Naive thymus-derived CD4-positive, alpha-beta T cell (primary cell): Measurements from ENCODE around the gene ZYG11A. TPM values are rescaled to one million over a fixed set of nuclear protein-coding genes. Genes with fewer than 3 reads are reported as not detected.

Experiments
- ATAC-seq: fragments of 150-1000 bp; cut with Tn5 transposase; 2 replicates; pipeline ENCODE4 v1.10.0; 2021; ENCODE audit warnings: mild to moderate bottlenecking, moderate library complexity
- CTCF ChIA-PET: fragments of 350-600 bp; sonication (Branson Sonifier 250); formaldehyde crosslinking; loops from one replicate; lab custom pipeline; 2021; ENCODE audit warnings: antibody characterized with exemption; lab: Charles Lee
- POLR2A ChIA-PET: fragments of 350-600 bp; sonication (Branson Sonifier 250); formaldehyde crosslinking; loops from one replicate; lab custom pipeline; 2021; ENCODE audit warnings: antibody characterized with exemption, inconsistent platforms; lab: Charles Lee
- DNase-seq, 9 donors: peaks; one replicate each; pipeline versions ENCODE4 v3.0.0 to v3.0.0-alpha.2; 2020 to 2022; ENCODE audit warnings: mixed read lengths in 1 of 9
- H3K27ac ChIP-seq: one replicate; pipeline ENCODE4 v1.7.0; 2013; ENCODE audit warnings: mild to moderate bottlenecking, low read depth, low read length, moderate library complexity
- H3K27me3 ChIP-seq, 2 donors: one replicate each; pipeline ENCODE4 v1.7.0; 2013; ENCODE audit warnings: low read length in 2 of 2, mild to moderate bottlenecking in 2 of 2, moderate library complexity in 2 of 2; ENCODE audit not compliant: control insufficient read depth in 2 of 2, insufficient read depth in 2 of 2
- H3K36me3 ChIP-seq, 3 experiments: 1 replicate in 2 of 3; 2 replicates in 1 of 3; pipeline ENCODE4 v1.7.0; 2013; ENCODE audit warnings: low read length in 3 of 3, mild to moderate bottlenecking in 3 of 3, moderate library complexity in 1 of 3; ENCODE audit not compliant: insufficient read depth in 3 of 3, control insufficient read depth in 2 of 3
- H3K4me1 ChIP-seq, 2 donors: one replicate each; pipeline ENCODE4 v1.7.0; 2013; ENCODE audit warnings: low read length in 2 of 2, mild to moderate bottlenecking in 2 of 2, moderate library complexity in 1 of 2; ENCODE audit not compliant: control insufficient read depth in 2 of 2, insufficient read depth in 2 of 2
- H3K4me3 ChIP-seq: 2 replicates; pipeline ENCODE4 v1.7.0; 2013; ENCODE audit warnings: mild to moderate bottlenecking, low read length
- H3K9me3 ChIP-seq, 3 experiments: 1 replicate in 2 of 3; 2 replicates in 1 of 3; pipeline ENCODE4 v1.7.0; 2013; ENCODE audit warnings: low read length in 3 of 3; ENCODE audit not compliant: control insufficient read depth in 2 of 3
- H3K27ac Mint-ChIP-seq, 9 donors: one replicate each; pipeline ENCODE4 v1.8.0; 2020 to 2022; ENCODE audit warnings: mixed read lengths in 9 of 9, mild to moderate bottlenecking in 8 of 9, moderate library complexity in 5 of 9, inconsistent platforms in 2 of 9
- H3K27me3 Mint-ChIP-seq, 5 donors: one replicate each; pipeline ENCODE4 v1.8.0; 2021 to 2022; ENCODE audit warnings: mixed read lengths in 5 of 5, mild to moderate bottlenecking in 1 of 5
- H3K36me3 Mint-ChIP-seq, 5 donors: one replicate each; pipeline ENCODE4 v1.8.0; 2020 to 2022; ENCODE audit warnings: mixed read lengths in 5 of 5, mild to moderate bottlenecking in 3 of 5, inconsistent platforms in 1 of 5
- H3K4me1 Mint-ChIP-seq, 7 donors: one replicate each; pipeline ENCODE4 v1.8.0; 2020 to 2022; ENCODE audit warnings: mixed read lengths in 7 of 7, mild to moderate bottlenecking in 3 of 7, inconsistent platforms in 1 of 7
- H3K4me3 Mint-ChIP-seq, 10 donors: one replicate each; pipeline ENCODE4 v1.8.0; 2020 to 2022; ENCODE audit warnings: mild to moderate bottlenecking in 10 of 10, mixed read lengths in 10 of 10, moderate library complexity in 6 of 10, inconsistent platforms in 2 of 10
- H3K9me3 Mint-ChIP-seq, 11 donors: one replicate each; pipeline ENCODE4 v1.8.0; 2020 to 2022; ENCODE audit warnings: mixed read lengths in 11 of 11, mild to moderate bottlenecking in 4 of 11, inconsistent platforms in 1 of 11, moderate library complexity in 1 of 11
- intact Hi-C, 2 donors: fragments of 100-400 bp; cut with micrococcal nuclease; formaldehyde crosslinking; loops; one replicate each; pipeline ENCODE4 v1.15.1; 2023
- microRNA-seq: library from miRNA; unstranded; fragments of <30 nt; microRNA quantifications from one replicate; pipeline ENCODE4 v1.2.0, GENCODE V29; 2022; ENCODE audit warnings: borderline microRNAs expressed
- polyA plus RNA-seq, 2 donors: library from polyadenylated mRNA; unstranded; fragments of 300-500 nt; fragmentation: Illumina TruSeq; gene quantifications; one replicate each; pipeline ENCODE4 v1.2.3, GENCODE V29; 2021
- total RNA-seq, 6 experiments: library from RNA in 5 of 6; stranded (reverse) in 5 of 6; gene quantifications; 1 replicate in 5 of 6; 2 replicates in 1 of 6; pipeline ENCODE4 v1.2.3 and lab custom pipeline; 2021 to 2026

The ZYG11A gene
- total and polyA plus RNA-seq, 7 experiments from 2014 or later, result 0.07 to 0.27 (median 0.12) TPM; not detected in 4

GRCh38 chr1:52937433-52938182 is 95.0 kb downstream of the ZYG11A start:
- POLR2A ChIA-PET, result no interaction called here
- Histone ChIP-seq H3K9me3 (no peaks in the 10 kb centered on the region), H3K4me3 (no peak overlapping the region), H3K4me1 (no peaks in the 10 kb centered on the region), H3K36me3 (no peaks in the 10 kb centered on the region), H3K27ac (no peak overlapping the region), H3K27me3 (no peaks in the 10 kb centered on the region)
- DNase-seq, result no peak
- peaks cover 0 to 15% (median 6%) of the 10 kb centered on the region in 7 donors for H3K4me1 Mint-ChIP-seq
- H3K27me3 Mint-ChIP-seq, result no peaks in the 10 kb centered on the region
- peaks cover 0 to 15% (median 8%) of the 10 kb centered on the region in 5 donors for H3K36me3 Mint-ChIP-seq
- CTCF ChIA-PET, result no interaction called here
- intact Hi-C loops, result no loop called here
- no peaks in the 10 kb centered on the region for H3K9me3 Mint-ChIP-seq
- ATAC-seq, result no peak
- H3K27ac Mint-ChIP-seq, result no peak overlapping the region
- no peak overlapping the region for H3K4me3 Mint-ChIP-seq

DNA sequence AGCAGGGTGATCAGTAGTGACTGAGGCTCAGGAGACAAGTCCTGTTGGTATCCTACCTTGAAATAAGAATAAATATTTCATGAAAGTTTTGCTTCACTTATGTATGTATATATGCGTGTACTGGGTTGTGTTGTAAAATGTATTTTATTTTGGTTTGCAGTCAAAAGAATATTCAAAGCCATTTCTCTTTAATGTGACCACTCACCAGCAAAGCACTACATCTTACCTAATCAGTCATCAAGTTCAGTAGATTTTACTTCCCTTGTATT is 95.6 kb downstream of the ZYG11A start:
- intact Hi-C loops, result no loop called here
- DNase-seq (no peak), ATAC-seq (no peak)
- H3K4me1 ChIP-seq, result no peaks in the 10 kb centered on the region
- Mint-ChIP-seq H3K9me3 (no peaks in the 10 kb centered on the region), H3K36me3 (peaks cover 0 to 15% (median 8%) of the 10 kb centered on the region in 5 donors), H3K4me3 (no peak overlapping the region), H3K27me3 (no peaks in the 10 kb centered on the region), H3K4me1 (peaks cover 0 to 15% (median 6%) of the 10 kb centered on the region in 7 donors), H3K27ac (no peak overlapping the region)
- no peaks in the 10 kb centered on the region for H3K36me3 ChIP-seq
- H3K27ac ChIP-seq, result no peak overlapping the region
- no peaks in the 10 kb centered on the region for H3K27me3 ChIP-seq
- H3K9me3 ChIP-seq, result no peaks in the 10 kb centered on the region
- CTCF ChIA-PET, result no interaction called here
- POLR2A ChIA-PET, result no interaction called here
- no peak overlapping the region for H3K4me3 ChIP-seq

DNA sequence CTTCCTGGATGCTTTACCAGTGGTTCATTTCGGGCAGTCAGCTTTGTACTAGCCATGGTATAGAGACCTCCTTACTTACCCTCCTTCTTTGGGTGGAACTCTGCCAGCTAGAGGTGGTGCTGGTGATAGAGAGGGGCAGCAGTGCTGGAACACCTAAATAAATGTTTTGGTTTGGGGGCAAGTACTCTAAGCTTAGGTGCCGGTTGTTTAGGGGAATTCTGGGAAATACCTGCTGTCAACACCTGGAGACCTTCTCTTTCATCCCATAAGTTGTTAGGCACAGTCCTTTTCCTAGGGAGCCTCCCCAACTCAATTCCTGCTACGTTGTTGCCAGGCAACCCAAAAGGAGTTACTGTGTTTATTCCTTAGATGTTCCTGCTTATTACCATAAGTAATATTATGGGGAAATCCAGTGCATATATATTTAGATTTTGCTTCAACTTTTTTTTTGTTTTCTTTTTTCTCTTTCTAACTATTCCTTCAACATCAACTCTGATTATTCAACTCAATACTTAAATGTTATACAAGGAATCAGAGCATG is 101.4 kb downstream of the ZYG11A start:
- ATAC-seq, result no peak
- no peak overlapping the region for H3K4me3 Mint-ChIP-seq
- H3K9me3 Mint-ChIP-seq, result no peaks in the 10 kb centered on the region
- H3K27me3 ChIP-seq, result no peaks in the 10 kb centered on the region
- H3K27ac Mint-ChIP-seq, result no peak overlapping the region
- CTCF ChIA-PET, result no interaction called here
- DNase-seq, result no peak
- peaks cover 0 to 4% (median 0%) of the 10 kb centered on the region in 3 experiments for H3K36me3 ChIP-seq
- H3K4me1 ChIP-seq, result no peaks in the 10 kb centered on the region
- peaks cover 0 to 28% (median 20%) of the 10 kb centered on the region in 5 donors for H3K36me3 Mint-ChIP-seq
- H3K9me3 ChIP-seq, result no peaks in the 10 kb centered on the region
- POLR2A ChIA-PET, result no interaction called here
- peaks cover 0 to 8% (median 0%) of the 10 kb centered on the region in 7 donors for H3K4me1 Mint-ChIP-seq
- intact Hi-C loops, result no loop called here
- no peaks in the 10 kb centered on the region for H3K27me3 Mint-ChIP-seq
- H3K27ac ChIP-seq, result no peak overlapping the region
- no peak overlapping the region for H3K4me3 ChIP-seq

GRCh38 chr1:52944566-52944965 is 102.0 kb downstream of the ZYG11A start:
- Mint-ChIP-seq H3K36me3 (peaks cover 5 to 32% (median 24%) of the 10 kb centered on the region in 5 donors), H3K27ac (no peak overlapping the region), H3K4me1 (peaks cover 0 to 8% (median 0%) of the 10 kb centered on the region in 7 donors), H3K9me3 (peaks cover 0 to 3% (median 0%) of the 10 kb centered on the region in 11 donors), H3K4me3 (no peak overlapping the region), H3K27me3 (no peaks in the 10 kb centered on the region)
- peaks cover 0 to 8% (median 0%) of the 10 kb centered on the region in 3 experiments for H3K36me3 ChIP-seq
- no peak overlapping the region for H3K27ac ChIP-seq
- ChIA-PET POLR2A (no interaction called here), CTCF (no interaction called here)
- DNase-seq (no peak), ATAC-seq (no peak)
- no peaks in the 10 kb centered on the region for H3K27me3 ChIP-seq
- no peak overlapping the region for H3K4me3 ChIP-seq
- intact Hi-C loops, result no loop called here
- H3K9me3 ChIP-seq, result no peaks in the 10 kb centered on the region
- no peaks in the 10 kb centered on the region for H3K4me1 ChIP-seq

Small RNA genes within 50 kb of the gene (microRNA-seq; reads per million reads assigned to microRNA genes)
- not detected for gene MIR1273F
- not detected for gene MIR1273G
- gene MIR5095, result not detected

Other genes with a start within 250 kb of the ZYG11A start
- 10 to 100 TPM; 14.8 to 32.8 (median 29.2) TPM for gene GPX7, start 240.4 kb upstream of the ZYG11A start, total RNA-seq
- gene GPX7, start 240.4 kb upstream of the ZYG11A start, polyA plus RNA-seq, result 10 to 100 TPM; 46.0 to 51.6 TPM
- 10 to 100 TPM; 12.0 to 87.1 (median 49.8) TPM for gene SHISAL2A, start 209.6 kb upstream of the ZYG11A start, total RNA-seq
- 1 to 10 TPM; 6.8 to 6.9 TPM for gene SHISAL2A, start 209.6 kb upstream of the ZYG11A start, polyA plus RNA-seq
- 10 to 100 TPM in 1 of 5 experiments, 1 to 10 TPM in 4; 1.4 to 14.4 (median 3.0) TPM for gene COA7, start 144.4 kb upstream of the ZYG11A start, total RNA-seq
- gene COA7, start 144.4 kb upstream of the ZYG11A start, polyA plus RNA-seq, result 1 to 10 TPM; 2.0 to 3.7 TPM
- 10 to 100 TPM; 14.9 to 26.8 (median 17.9) TPM for gene ZYG11B, start 116.3 kb upstream of the ZYG11A start, total RNA-seq
- 10 to 100 TPM; 14.2 to 22.2 TPM for gene ZYG11B, start 116.3 kb upstream of the ZYG11A start, polyA plus RNA-seq
- 100 to 1,000 TPM in 4 of 5 experiments, 10 to 100 TPM in 1; 77.6 to 200 (median 194) TPM for gene ECHDC2, start 79.0 kb downstream of the ZYG11A start, total RNA-seq
- 10 to 100 TPM; 31.8 to 33.0 TPM for gene ECHDC2, start 79.0 kb downstream of the ZYG11A start, polyA plus RNA-seq
- gene SCP2, start 84.5 kb downstream of the ZYG11A start, total RNA-seq, result 10 to 100 TPM; 39.4 to 88.7 (median 48.3) TPM
- 100 to 1,000 TPM; 105 to 163 TPM for gene SCP2, start 84.5 kb downstream of the ZYG11A start, polyA plus RNA-seq
- gene PODN, start 219.5 kb downstream of the ZYG11A start, total RNA-seq, result under 1 TPM in 1 of 5 experiments, not detected in 4; 0.88 TPM
- gene PODN, start 219.5 kb downstream of the ZYG11A start, polyA plus RNA-seq, result not detected